Measurements from ENCODE around the gene ISCA2.

DNA sequence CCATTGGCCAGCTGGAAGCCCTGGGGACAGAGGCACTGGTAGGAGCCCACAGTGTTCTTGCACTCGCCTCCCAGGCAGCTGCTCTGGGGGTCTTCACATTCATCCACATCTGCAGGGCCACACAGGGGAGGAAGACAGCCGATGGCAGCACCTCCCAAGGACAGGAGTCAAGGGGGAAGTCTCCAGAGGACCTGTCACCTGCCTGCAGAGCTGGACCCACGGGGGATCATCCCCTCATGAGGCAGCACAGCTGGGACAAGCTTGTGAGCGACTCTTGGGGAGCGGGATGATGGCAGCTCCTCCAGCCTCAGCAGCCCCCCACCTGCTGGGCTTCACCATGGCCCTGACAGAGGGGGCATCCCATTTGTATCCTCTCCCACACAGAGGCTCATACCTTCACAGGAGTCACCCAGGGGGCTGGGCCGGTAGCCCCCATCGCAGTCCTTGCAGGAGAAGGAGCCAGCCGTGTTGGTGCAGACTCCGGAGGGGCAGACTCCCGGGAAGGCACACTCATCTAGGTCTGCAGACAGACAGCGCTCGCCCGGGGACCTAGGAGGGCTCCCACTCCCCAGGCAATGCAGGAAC, 15.4 kb downstream of the ISCA2 start:
- TF ChIP-seq ZNF274 (IDR thresholded peaks at IDR 0.05; ENCODE audit: low read depth, low read length), result no peak
- no peak for TF ChIP-seq SUZ12 (IDR thresholded peaks at IDR 0.05; ENCODE audit: extremely low read depth, insufficient read depth, insufficient read length)

Data from NT2/D1 (cell line).